K562 (cell line): Measurements from ENCODE around the gene MYPN. TPM values are rescaled to one million over a fixed set of nuclear protein-coding genes. Genes with fewer than 3 reads are reported as not detected.

ENCODE experiments used
- ATAC-seq: fragments of 200-7000 bp; cut with Tn5 transposase; 3 replicates; pipeline ENCODE4 v1.9.1; 2020; ENCODE audit warnings: moderate library complexity
- BruUV-seq: library from RNA; stranded (reverse); fragments of 400-500 nt; replicated peaks from 2 replicates; lab custom pipeline; 2021; lab: Mats Ljungman, UMichigan
- CTCF ChIA-PET: fragments of 300-600 bp; formaldehyde crosslinking; extraction: SDS; loops from one replicate; lab custom pipeline; 2021; ENCODE audit warnings: low intra/inter-chr PET ratio; lab: Yijun Ruan, JAX
- POLR2A ChIA-PET: fragments of 300-600, 350-650 bp; sonication (Branson Sonifier 250); formaldehyde crosslinking; extraction: SDS; loops from one replicate; lab custom pipeline; 2021; ENCODE audit warnings: antibody characterized with exemption, inconsistent platforms; lab: Yijun Ruan, JAX
- DNase-seq, 4 experiments: peaks; one replicate each; pipeline versions ENCODE4 v3.0.0 to v3.0.0-alpha.2; 2011 to 2018; ENCODE audit warnings: low spot score in 3 of 4, mixed read lengths in 3 of 4; ENCODE audit errors: extremely low read depth in 1 of 4
- FAIRE-seq: peaks from 2 replicates; lab custom pipeline; 2011; peaks lifted over from hg19 to GRCh38; lab: Jason Lieb, UNC
- H2AFZ ChIP-seq: 2 replicates; pipeline ENCODE4 v1.6.0; 2011; ENCODE audit warnings: low read depth, low read length, control low read depth, inconsistent platforms
- H3K27ac ChIP-seq: fragments of 200-600 bp; 3 replicates; pipeline ENCODE4 v1.8.0; 2011; ENCODE audit warnings: low read depth, mild to moderate bottlenecking, control low read depth, inconsistent platforms, low read length, moderate library complexity, mixed read lengths; ENCODE audit errors: extremely low read depth
- H3K27me3 ChIP-seq, 2 experiments: fragments of 300-600 bp in 1 of 2; 2 replicates in 1 of 2; 3 replicates in 1 of 2; pipeline versions ENCODE4 v1.6.0 to v1.8.0; 2011; ENCODE audit warnings: inconsistent platforms in 2 of 2, low read length in 2 of 2, mild to moderate bottlenecking in 1 of 2, mixed read lengths in 1 of 2, moderate library complexity in 1 of 2; ENCODE audit not compliant: control insufficient read depth in 2 of 2, insufficient read depth in 2 of 2
- H3K36me3 ChIP-seq: fragments of 300-600 bp; 3 replicates; pipeline ENCODE4 v1.8.0; 2011; ENCODE audit warnings: mild to moderate bottlenecking, low read length, inconsistent platforms; ENCODE audit not compliant: control insufficient read depth, insufficient read depth
- H3K4me1 ChIP-seq, 2 experiments: fragments of 200-600 bp in 1 of 2; replicated peaks in 1 of 2; 2 replicates in 1 of 2; 3 replicates in 1 of 2; pipeline versions ENCODE4 v1.5.1 to v1.8.0; 2011; ENCODE audit warnings: inconsistent platforms in 2 of 2, low read length in 2 of 2, mild to moderate bottlenecking in 1 of 2, mixed read lengths in 1 of 2, moderate library complexity in 1 of 2; ENCODE audit not compliant: control insufficient read depth in 2 of 2, insufficient read depth in 2 of 2
- H3K4me2 ChIP-seq: 2 replicates; pipeline ENCODE4 v1.6.1; 2011; ENCODE audit warnings: low read length, control low read depth, inconsistent platforms, mixed read lengths; ENCODE audit not compliant: insufficient read depth
- H3K4me3 ChIP-seq: fragments of 200-600 bp; sonication (generic), shearing (Covaris generic); 2 replicates; pipeline ENCODE4 v1.5.1; 2016; ENCODE audit warnings: control low read depth, inconsistent platforms
- H3K79me2 ChIP-seq: fragments of 200-600 bp; 3 replicates; pipeline ENCODE4 v1.8.0; 2011; ENCODE audit warnings: low read length, inconsistent platforms; ENCODE audit not compliant: control insufficient read depth, insufficient read depth
- H3K9ac ChIP-seq, 2 experiments: 2 replicates each; pipeline versions ENCODE4 v1.6.0 to v1.6.1; 2011; ENCODE audit warnings: low read depth in 2 of 2, low read length in 2 of 2, control low read depth in 1 of 2, inconsistent platforms in 1 of 2, mild to moderate bottlenecking in 1 of 2, mixed read lengths in 1 of 2; ENCODE audit not compliant: insufficient read depth in 1 of 2
- H3K9me1 ChIP-seq: one replicate; pipeline ENCODE4 v1.6.0; 2011; ENCODE audit warnings: inconsistent platforms, mild to moderate bottlenecking, low read length, moderate library complexity; ENCODE audit not compliant: control insufficient read depth, insufficient read depth
- H3K9me3 ChIP-seq: replicated peaks from 2 replicates; pipeline ENCODE4 v1.5.1; 2011; ENCODE audit warnings: low read depth, low read length, inconsistent platforms; ENCODE audit not compliant: control insufficient read depth, insufficient read depth
- H4K20me1 ChIP-seq: replicated peaks from 2 replicates; pipeline ENCODE4 v1.6.1; 2011; ENCODE audit warnings: low read length, inconsistent platforms, mixed read lengths; ENCODE audit not compliant: control insufficient read depth, insufficient read depth
- CBX2 ChIP-seq: fragments of 200-600 bp; sonication (generic); IDR thresholded peaks from one replicate; pipeline ENCODE4 v1.6.1; 2012; ENCODE audit warnings: mild to moderate bottlenecking, low read length, inconsistent platforms; ENCODE audit not compliant: insufficient read depth, poor library complexity, severe bottlenecking
- ZNF551 ChIP-seq: fragments of 250-450 bp; sonication (Bioruptor Pico); IDR thresholded peaks from 2 replicates; pipeline ENCODE4 v1.5.0; 2021; ENCODE audit warnings: mild to moderate bottlenecking, moderate library complexity
- ZNF592 ChIP-seq: fragments of 450-650 bp; IDR thresholded peaks from 2 replicates; pipeline ENCODE4 v1.6.1; 2017; ENCODE audit warnings: antibody characterized with exemption, mild to moderate bottlenecking
- WGBS: fragments of 100-300 bp; shearing (Covaris generic); methylation state at CpG from one replicate; pipeline ENCODE4 v1.1.6; 2016; ENCODE audit warnings: low coverage, mixed read lengths; ENCODE audit not compliant: insufficient coverage; ENCODE audit errors: missing lambda C conversion rate; 5-methylcytosine and 5-hydroxymethylcytosine counted together
- in situ Hi-C: fragments of 300-500 bp; cut with MboI; formaldehyde crosslinking; loops from 4 replicates; pipeline ENCODE4 v1.15.0; 2018; ENCODE audit warnings: inconsistent platforms, mixed read lengths
- intact Hi-C: fragments of 100-400 bp; cut with micrococcal nuclease; formaldehyde crosslinking; loops from 2 replicates; pipeline ENCODE4 v1.14.2; 2022
- polyA plus RNA-seq, 8 experiments: library from polyadenylated mRNA; depleted of rRNA in 4 of 8; stranded (reverse) in 5 of 8; unstranded in 3 of 8; fragments of >200 nt; fragmentation: Nextera tagmentation in 2 of 8; fragmentation: Illumina TruSeq in 1 of 8; extraction: Ambion mirVana in 2 of 8; extraction: Trizol in 1 of 8; gene quantifications; 2 replicates each; pipeline versions ENCODE4 v1.2.1 to v1.2.3, GENCODE V29; 2011 to 2014; ENCODE audit warnings: inconsistent platforms in 1 of 8, missing spikeins in 1 of 8
- total RNA-seq, 7 experiments: library from RNA; depleted of rRNA in 6 of 7; stranded (reverse); fragments of >200 nt in 6 of 7; fragmentation: Illumina TruSeq in 2 of 7; extraction: Trizol in 2 of 7; gene quantifications; 2 replicates each; pipeline versions ENCODE4 v1.2.1 to v1.2.3, GENCODE V29; 2011 to 2021; ENCODE audit warnings: low replicate concordance in 1 of 7

MYPN gene
- total and polyA plus RNA-seq, 9 of the 15 experiments (the other 6 are each of a cell fraction or from before 2014, with no cell fraction given), result not detected

DNA sequence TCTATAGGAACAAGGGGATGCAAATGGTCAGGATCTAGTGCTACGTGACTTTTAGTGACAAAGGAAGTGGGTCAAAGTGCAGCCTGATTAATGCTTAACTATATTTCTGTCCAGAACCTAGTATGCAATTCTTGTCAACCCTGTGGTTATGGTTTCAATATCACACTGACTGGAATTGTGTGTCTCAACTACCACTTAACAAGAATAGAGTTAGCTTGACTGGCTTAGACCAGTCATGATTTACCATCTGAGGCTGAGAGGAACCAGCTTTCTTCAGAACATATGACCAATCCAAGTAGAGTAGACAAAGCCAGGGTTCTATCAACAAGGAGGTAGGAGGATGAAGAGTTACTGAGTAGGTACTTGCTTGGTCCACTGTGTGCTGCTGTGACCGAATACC lies 54.4 kb downstream of the MYPN start:
- Histone ChIP-seq H4K20me1 (no peaks in the 10 kb centered on the region), H3K36me3 (no peaks in the 10 kb centered on the region), H2AFZ (no peak overlapping the region), H3K4me1 (no peaks in the 10 kb centered on the region), H3K9me3 (no peaks in the 10 kb centered on the region), H3K27me3 (peaks cover 14 to 19% of the 10 kb centered on the region in 2 experiments), H3K9ac (no peak overlapping the region), H3K4me3 (no peak overlapping the region), H3K9me1 (no peaks in the 10 kb centered on the region), H3K4me2 (no peak overlapping the region), H3K79me2 (no peaks in the 10 kb centered on the region), H3K27ac (no peak overlapping the region)
- no TSS peak for BruUV-seq
- ChIA-PET POLR2A (no interaction called here), CTCF (no interaction called here)
- DNase-seq, result no peak
- WGBS, result 0% methylated on average over 2 of the region's 2 CpGs
- intact Hi-C loops (loop anchor here (5.0 kb wide), 1 partner anchor 139 kb away; no protein-coding TSS in a partner anchor), in situ Hi-C loops (no loop called here)
- no peak for TF ChIP-seq ZNF551 (CRISPR knock-in tag)
- no peak for TF ChIP-seq CBX2
- TF ChIP-seq ZNF592, result no peak
- FAIRE-seq, result no peak
- ATAC-seq, result no peak
